GM18951 (cell line): ENCODE results near the gene ACTN2.

ENCODE experiments used
- POLR2A ChIP-seq: IDR thresholded peaks from 4 replicates; pipeline ENCODE4 v1.6.1; 2011; ENCODE audit warnings: mild to moderate bottlenecking; ENCODE audit not compliant: insufficient read length, insufficient read depth; ENCODE audit errors: extremely low read depth
- in situ Hi-C: fragments of 300-500 bp; cut with MboI; formaldehyde crosslinking; loops from one replicate; pipeline ENCODE4 v1.12.0; 2022; ENCODE audit warnings: low sequenced_read_pairs, mixed read lengths, inconsistent platforms; ENCODE audit not compliant: unreplicated experiment

Gene ACTN2

GRCh38 chr1:236786453-236786852 is 100.2 kb downstream of the ACTN2 start:
- no peak for TF ChIP-seq POLR2A
- in situ Hi-C loops = no loop called here

GRCh38 chr1:236794585-236795034 is 108.3 kb downstream of the ACTN2 start:
- in situ Hi-C loops = no loop called here
- TF ChIP-seq POLR2A = no peak

- peak; percentile 89 for TF ChIP-seq POLR2A
- in situ Hi-C loops = no loop called here
Observed at GRCh38 chr1:236795035-236795756, 108.9 kb downstream of the ACTN2 start, which contains the start of gene MTR. Gene MTR, plus strand, starts transcription at chr1:236795292. Its CDS starts 412 bp downstream, at chr1:236795704.

GRCh38 chr1:236795757-236796667 is 109.7 kb downstream of the ACTN2 start:
- in situ Hi-C loops = no loop called here
- no peak for TF ChIP-seq POLR2A

- no peak for TF ChIP-seq POLR2A
- in situ Hi-C loops = no loop called here
Observed at GRCh38 chr1:236799001-236799400, 112.7 kb downstream of the ACTN2 start.

- in situ Hi-C loops = no loop called here
Observed at GRCh38 chr1:236800002-236800620, 113.8 kb downstream of the ACTN2 start.

GRCh38 chr1:236800623-236801022 is 114.3 kb downstream of the ACTN2 start:
- no peak for TF ChIP-seq POLR2A
- in situ Hi-C loops = no loop called here

More at GRCh38 chr1:236800002-236800620, 113.8 kb downstream of the ACTN2 start:
- no peak for TF ChIP-seq POLR2A

- in situ Hi-C loops = no loop called here
- TF ChIP-seq POLR2A = no peak
Observed at GRCh38 chr1:236802264-236802663, 116.0 kb downstream of the ACTN2 start.

- TF ChIP-seq POLR2A = no peak
Observed at GRCh38 chr1:236806634-236807033, 120.3 kb downstream of the ACTN2 start.

GRCh38 chr1:236808005-236808404 is 121.7 kb downstream of the ACTN2 start:
- in situ Hi-C loops = no loop called here
- TF ChIP-seq POLR2A = no peak

More at GRCh38 chr1:236806634-236807033, 120.3 kb downstream of the ACTN2 start:
- in situ Hi-C loops = no loop called here

GRCh38 chr1:236808564-236809130 is 122.3 kb downstream of the ACTN2 start:
- in situ Hi-C loops = no loop called here

GRCh38 chr1:236809148-236809547 is 122.8 kb downstream of the ACTN2 start:
- in situ Hi-C loops = no loop called here
- no peak for TF ChIP-seq POLR2A

More at GRCh38 chr1:236808564-236809130, 122.3 kb downstream of the ACTN2 start:
- TF ChIP-seq POLR2A = no peak

GRCh38 chr1:236810018-236810417 is 123.7 kb downstream of the ACTN2 start:
- in situ Hi-C loops = no loop called here

More at GRCh38 chr1:236810018-236810417, 123.7 kb downstream of the ACTN2 start:
- TF ChIP-seq POLR2A = no peak
